Measurements from ENCODE around the gene ATXN7L3B. TPM values are rescaled to one million over a fixed set of nuclear protein-coding genes. Genes with fewer than 3 reads are reported as not detected.

Gene ATXN7L3B
- polyA plus RNA-seq, 3 donors: 7.6 to 20.2 (median 17.1) TPM

DNA sequence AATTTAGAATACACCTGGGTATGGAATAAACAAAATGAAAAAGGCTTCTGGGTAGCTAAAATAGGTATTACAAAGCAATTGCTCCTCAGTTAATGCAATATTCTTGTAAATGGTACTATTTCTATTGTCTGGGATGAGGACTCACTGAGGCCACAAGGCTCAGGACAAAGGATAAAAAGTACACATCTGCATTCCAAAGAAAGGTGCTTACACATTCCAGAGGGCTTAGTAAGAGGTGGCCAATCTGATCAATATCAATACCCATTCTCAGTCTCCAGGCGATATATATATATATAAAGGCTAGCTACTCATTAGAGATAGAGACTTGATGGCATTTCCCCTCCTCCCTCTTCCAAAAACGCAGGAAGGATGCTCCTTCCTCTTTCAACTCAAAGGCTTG is 43.8 kb downstream of the ATXN7L3B start:
- Mint-ChIP-seq H3K27me3 (ENCODE audit: low read depth in 3 of 3) (peaks cover 0 to 2% (median 2%) of the 10 kb centered on the region in 3 donors), H3K4me1 (no peaks in the 10 kb centered on the region), H3K36me3 (no peaks in the 10 kb centered on the region), H3K9me3 (peaks cover 0 to 5% (median 0%) of the 10 kb centered on the region in 7 donors), H3K4me3 (no peak overlapping the region), H3K27ac (no peak overlapping the region)
- Histone ChIP-seq H3K36me3 (replicated peaks in 1 of 2; ENCODE audit: control insufficient read depth in 1 of 2, insufficient read depth in 2 of 2, low read length in 2 of 2) (no peaks in the 10 kb centered on the region), H4K20me1 (ENCODE audit: insufficient read depth, low read length) (no peaks in the 10 kb centered on the region), H3K4me1 (ENCODE audit: control insufficient read depth in 1 of 2, insufficient read depth in 2 of 2, low read length in 2 of 2) (no peaks in the 10 kb centered on the region), H3K4me2 (replicated peaks; ENCODE audit: extremely low read depth, low read length, poor library complexity, severe bottlenecking) (no peak overlapping the region), H3K27me3 (ENCODE audit: control insufficient read depth in 2 of 2, insufficient read depth in 2 of 2, low read length in 2 of 2) (no peaks in the 10 kb centered on the region), H3K27ac (ENCODE audit: low read depth in 1 of 2, low read length in 2 of 2) (no peak overlapping the region), H2AFZ (ENCODE audit: insufficient read depth, low read depth, low read length, poor library complexity, severe bottlenecking) (no peak overlapping the region), H3K9me3 (replicated peaks in 1 of 2; ENCODE audit: control insufficient read depth in 1 of 2, insufficient read depth in 1 of 2, low read length in 2 of 2) (no peaks in the 10 kb centered on the region), H3K4me3 (replicated peaks in 1 of 3; ENCODE audit: low read depth in 2 of 3, low read length in 3 of 3) (no peak overlapping the region), H3K9ac (ENCODE audit: insufficient read depth, low read length, poor library complexity, severe bottlenecking) (no peak overlapping the region), H3K79me2 (ENCODE audit: insufficient read depth, low read length) (no peaks in the 10 kb centered on the region)
- no CpG with 5 or more reads among the region's 2 CpGs for WGBS (ENCODE audit: insufficient coverage)
- intact Hi-C loops (cut with micrococcal nuclease): no loop called here
- TF ChIP-seq, protein P1, sequence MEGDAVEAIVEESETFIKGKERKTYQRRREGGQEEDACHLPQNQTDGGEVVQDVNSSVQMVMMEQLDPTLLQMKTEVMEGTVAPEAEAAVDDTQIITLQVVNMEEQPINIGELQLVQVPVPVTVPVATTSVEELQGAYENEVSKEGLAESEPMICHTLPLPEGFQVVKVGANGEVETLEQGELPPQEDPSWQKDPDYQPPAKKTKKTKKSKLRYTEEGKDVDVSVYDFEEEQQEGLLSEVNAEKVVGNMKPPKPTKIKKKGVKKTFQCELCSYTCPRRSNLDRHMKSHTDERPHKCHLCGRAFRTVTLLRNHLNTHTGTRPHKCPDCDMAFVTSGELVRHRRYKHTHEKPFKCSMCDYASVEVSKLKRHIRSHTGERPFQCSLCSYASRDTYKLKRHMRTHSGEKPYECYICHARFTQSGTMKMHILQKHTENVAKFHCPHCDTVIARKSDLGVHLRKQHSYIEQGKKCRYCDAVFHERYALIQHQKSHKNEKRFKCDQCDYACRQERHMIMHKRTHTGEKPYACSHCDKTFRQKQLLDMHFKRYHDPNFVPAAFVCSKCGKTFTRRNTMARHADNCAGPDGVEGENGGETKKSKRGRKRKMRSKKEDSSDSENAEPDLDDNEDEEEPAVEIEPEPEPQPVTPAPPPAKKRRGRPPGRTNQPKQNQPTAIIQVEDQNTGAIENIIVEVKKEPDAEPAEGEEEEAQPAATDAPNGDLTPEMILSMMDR (IDR thresholded peaks at IDR 0.05): no peak
- DNase-seq: no peak

DNA sequence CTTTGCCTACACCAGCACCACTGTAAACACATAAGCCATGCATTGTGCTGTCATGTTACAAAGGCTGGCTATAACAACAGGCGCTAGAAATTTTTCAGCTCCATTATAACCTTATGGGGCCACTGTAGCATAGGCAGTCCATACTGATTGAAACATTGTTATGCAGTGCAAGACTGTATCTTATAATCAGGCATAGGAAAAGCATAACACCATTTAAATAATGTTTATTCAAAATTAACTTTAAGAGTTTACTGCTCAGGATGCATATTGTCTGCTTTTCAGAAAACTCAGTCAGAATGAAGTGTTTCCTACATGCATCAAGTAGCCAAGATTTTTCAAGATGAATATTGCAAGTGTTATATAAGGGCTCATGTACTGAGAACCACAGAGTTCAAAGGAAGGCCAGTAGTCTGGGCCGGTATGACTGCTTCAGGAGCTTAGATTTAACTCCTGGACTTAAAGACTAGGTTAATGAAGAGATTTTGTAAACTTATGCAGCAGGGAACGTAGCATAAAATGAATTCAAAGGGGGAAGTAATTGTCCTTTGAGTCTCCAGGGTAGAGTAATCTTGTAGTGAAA is 46.9 kb downstream of the ATXN7L3B start:
- H3K79me2 ChIP-seq (ENCODE audit: insufficient read depth, low read length): no peaks in the 10 kb centered on the region
- Mint-ChIP-seq H3K27ac (no peak overlapping the region), H3K36me3 (no peaks in the 10 kb centered on the region), H3K27me3 (ENCODE audit: low read depth in 3 of 3) (peaks cover 0 to 3% (median 2%) of the 10 kb centered on the region in 3 donors), H3K9me3 (peaks cover 2 to 15% (median 5%) of the 10 kb centered on the region in 7 donors), H3K4me1 (no peaks in the 10 kb centered on the region), H3K4me3 (no peak overlapping the region)
- no peak overlapping the region for H3K4me3 ChIP-seq (replicated peaks in 1 of 3; ENCODE audit: low read depth in 2 of 3, low read length in 3 of 3)
- H3K4me2 ChIP-seq (replicated peaks; ENCODE audit: extremely low read depth, low read length, poor library complexity, severe bottlenecking): no peak overlapping the region
- no peaks in the 10 kb centered on the region for H4K20me1 ChIP-seq (ENCODE audit: insufficient read depth, low read length)
- H3K27ac ChIP-seq (ENCODE audit: low read depth in 1 of 2, low read length in 2 of 2): no peak overlapping the region
- no peaks in the 10 kb centered on the region for H3K9me3 ChIP-seq (replicated peaks in 1 of 2; ENCODE audit: control insufficient read depth in 1 of 2, insufficient read depth in 1 of 2, low read length in 2 of 2)
- intact Hi-C loops (cut with micrococcal nuclease): no loop called here
- no peak overlapping the region for H3K9ac ChIP-seq (ENCODE audit: insufficient read depth, low read length, poor library complexity, severe bottlenecking)
- no peaks in the 10 kb centered on the region for H3K27me3 ChIP-seq (ENCODE audit: control insufficient read depth in 2 of 2, insufficient read depth in 2 of 2, low read length in 2 of 2)
- TF ChIP-seq, protein P1 (IDR thresholded peaks at IDR 0.05): no peak
- no peaks in the 10 kb centered on the region for H3K36me3 ChIP-seq (replicated peaks in 1 of 2; ENCODE audit: control insufficient read depth in 1 of 2, insufficient read depth in 2 of 2, low read length in 2 of 2)
- WGBS (ENCODE audit: insufficient coverage): 47% methylated on average over 2 of the region's 3 CpGs
- H2AFZ ChIP-seq (ENCODE audit: insufficient read depth, low read depth, low read length, poor library complexity, severe bottlenecking): no peak overlapping the region
- DNase-seq: no peak
- no peaks in the 10 kb centered on the region for H3K4me1 ChIP-seq (ENCODE audit: control insufficient read depth in 1 of 2, insufficient read depth in 2 of 2, low read length in 2 of 2)
